Endometrial microvascular endothelial cells (primary cell): ENCODE results near the gene NELL2. TPM values are rescaled to one million over a fixed set of nuclear protein-coding genes. Genes with fewer than 3 reads are reported as not detected.
"Not testable (repeated sequence)": the region's sequence is repeated elsewhere in the genome, so short reads cannot be mapped to it uniquely, and the experiment has no call there.

Source experiments
- in situ Hi-C: cut with HindIII; loops from 2 replicates; pipeline ENCODE4 v1.10.0; 2017; ENCODE audit warnings: low sequenced_read_pairs, low pct_unique_long_range_greater_than_20kb; ENCODE audit errors: inconsistent ontology term
- total RNA-seq: library from RNA; depleted of rRNA; stranded (reverse); fragments of >200 nt; gene quantifications from one replicate; pipeline ENCODE4 v1.2.3, GENCODE V29; 2015; ENCODE audit errors: inconsistent ontology term

Gene NELL2
- total RNA-seq, 1 donor from 2014 or later, result 16.3 TPM

DNA sequence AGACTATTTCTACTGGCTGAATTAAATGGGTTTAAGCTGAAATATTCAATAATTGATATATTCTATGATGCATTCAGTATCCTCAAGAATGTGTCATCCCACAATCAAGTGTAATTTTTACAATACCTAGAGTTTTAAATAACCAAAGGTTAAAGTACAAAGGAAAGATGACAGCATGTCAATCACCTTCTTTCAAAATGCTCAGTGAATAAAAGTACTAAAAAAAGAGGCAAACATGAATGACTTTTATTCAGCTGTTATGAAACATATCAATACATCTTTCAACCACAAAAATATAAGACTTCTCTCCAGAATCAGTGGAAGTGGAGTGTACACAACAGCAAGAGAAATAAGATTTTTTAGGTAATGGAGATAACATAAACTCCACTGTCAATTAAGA lies 72.0 kb downstream of the NELL2 start:
- in situ Hi-C loops, result no loop called here

DNA sequence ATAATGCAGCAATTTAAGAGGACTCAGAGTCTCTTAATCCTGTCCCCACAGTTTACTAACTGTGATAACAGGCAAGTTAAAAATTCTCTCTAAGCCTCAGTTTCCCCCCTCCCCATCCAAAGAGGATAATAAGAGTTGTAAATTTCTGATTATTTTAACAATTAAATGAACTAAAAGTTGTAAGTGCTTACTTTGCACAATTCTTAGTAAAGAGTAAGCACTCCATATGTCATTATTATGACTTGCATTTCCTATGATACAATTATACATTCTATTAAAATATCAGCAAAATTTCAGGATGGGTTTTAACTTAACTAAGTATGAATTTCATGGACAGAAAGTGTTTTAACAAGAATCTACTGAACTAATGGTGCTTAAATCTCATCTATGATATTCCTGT lies 80.1 kb downstream of the NELL2 start:
- in situ Hi-C loops, result no loop called here

DNA sequence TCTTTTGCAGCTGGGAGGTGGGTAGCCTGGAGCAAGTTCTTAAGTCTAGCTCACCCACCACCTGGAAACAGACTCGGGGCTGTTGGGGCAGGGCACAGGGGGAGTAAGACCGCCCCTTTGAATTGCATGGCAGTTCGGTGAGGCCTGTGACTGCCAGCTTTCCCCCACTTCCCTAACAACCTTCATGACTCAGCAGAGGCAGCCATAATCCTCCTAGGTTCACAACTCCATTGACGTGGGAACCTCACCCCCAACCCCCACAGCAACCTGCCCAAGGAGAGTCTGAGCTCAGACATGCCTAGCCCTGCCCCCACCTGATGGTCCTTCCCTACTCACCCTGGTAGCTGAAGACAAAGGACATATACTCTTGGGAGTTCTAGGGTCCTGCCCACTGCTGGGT lies 87.4 kb downstream of the NELL2 start:
- in situ Hi-C loops, result no loop called here

DNA sequence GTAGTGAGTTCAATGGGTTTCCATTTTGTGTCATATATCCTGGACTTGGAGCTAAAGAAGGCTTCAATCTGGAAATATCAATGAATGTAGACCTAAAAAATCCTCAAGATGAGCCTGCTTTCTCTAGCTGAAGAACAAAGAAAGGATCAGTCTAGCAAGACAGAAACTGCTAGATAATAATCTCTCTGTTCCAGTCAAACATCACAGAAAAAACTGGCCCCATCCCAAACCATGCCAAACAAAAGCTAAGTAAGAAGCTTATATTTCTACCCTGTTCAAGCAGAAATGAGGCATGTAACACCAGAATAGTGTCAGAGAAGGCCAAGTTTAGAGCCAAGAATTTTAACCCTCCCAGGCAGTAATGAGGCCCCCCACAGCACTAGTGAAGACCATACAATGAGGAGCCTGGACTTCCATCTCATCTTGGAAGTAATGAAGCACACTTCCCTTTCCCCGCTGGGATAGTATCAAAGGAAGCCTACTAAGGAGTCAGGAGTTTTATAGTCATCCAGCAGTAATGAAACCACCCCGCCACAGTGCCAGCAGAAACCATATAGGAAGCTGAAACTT lies 95.8 kb downstream of the NELL2 start:
- in situ Hi-C loops, result no loop called here

DNA sequence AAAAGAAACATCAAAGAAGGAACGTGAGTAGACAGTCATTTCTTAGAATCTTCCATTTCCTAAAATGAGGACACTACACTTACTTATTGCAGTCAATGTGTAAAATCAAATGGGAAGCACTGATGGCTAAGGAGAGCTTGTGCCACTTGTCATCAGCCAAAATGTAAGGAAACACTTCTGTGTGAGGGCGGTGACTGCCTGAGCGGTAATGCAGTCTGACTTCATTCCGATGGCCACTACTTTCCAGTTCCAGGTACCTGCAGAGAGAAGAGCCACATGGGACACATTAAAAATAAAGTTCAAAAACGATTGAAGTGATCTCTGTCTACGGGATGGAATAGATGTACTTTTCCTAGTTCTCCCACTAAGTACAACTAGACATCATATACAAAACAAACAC lies 96.3 kb downstream of the NELL2 start:
- in situ Hi-C loops, result no loop called here

GRCh38 chr12:44778863-44779262 lies 97.3 kb downstream of the NELL2 start:
- in situ Hi-C loops, result no loop called here

GRCh38 chr12:44777044-44777443 lies 99.1 kb downstream of the NELL2 start:
- in situ Hi-C loops, result no loop called here

DNA sequence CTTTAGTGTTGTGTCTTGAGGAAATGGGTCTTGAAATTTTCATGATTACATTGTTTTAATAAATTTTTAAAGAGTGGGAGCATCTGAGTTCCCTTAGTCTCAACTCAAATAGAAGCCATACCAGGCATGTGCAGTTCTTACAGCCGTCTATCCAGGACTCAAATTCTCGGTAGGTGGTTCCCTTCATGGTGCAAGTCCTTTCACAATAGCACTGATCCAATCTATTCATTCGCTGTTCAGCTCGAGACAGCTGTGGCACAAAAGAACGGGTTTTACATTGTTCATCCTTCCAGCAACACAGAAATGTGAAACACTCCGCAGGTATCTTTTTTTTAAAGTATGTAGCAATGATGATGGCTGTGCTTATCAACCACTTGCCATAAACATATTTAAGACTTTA lies 100.2 kb downstream of the NELL2 start:
- in situ Hi-C loops, result no loop called here

DNA sequence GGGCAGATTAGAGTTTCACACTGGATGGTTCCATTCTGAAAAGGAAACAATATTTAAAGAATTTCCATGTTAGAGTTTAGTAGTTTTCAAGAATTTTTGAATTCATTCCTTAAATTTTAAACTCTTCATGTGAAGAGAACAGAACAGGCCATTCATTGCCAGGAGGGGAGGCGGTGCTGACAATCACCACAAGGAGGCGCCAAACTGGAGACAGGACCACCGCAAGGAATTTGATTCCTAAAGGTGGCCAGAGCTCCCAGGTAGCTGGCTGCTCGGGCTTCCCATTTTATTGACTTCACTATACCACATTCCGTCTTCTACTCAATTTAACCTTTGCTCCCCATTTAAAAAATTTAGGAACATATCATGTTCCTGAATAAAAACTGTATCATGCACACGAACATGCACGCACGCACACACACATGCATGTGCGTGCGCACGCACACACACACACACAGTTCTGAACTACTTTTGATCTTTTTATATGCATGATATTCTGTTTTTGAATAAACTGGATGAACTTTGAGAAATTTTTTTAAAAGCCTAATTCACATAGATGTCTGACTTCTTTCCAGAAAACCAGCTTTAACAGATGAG lies 101.2 kb downstream of the NELL2 start:
- in situ Hi-C loops, result no loop called here

DNA sequence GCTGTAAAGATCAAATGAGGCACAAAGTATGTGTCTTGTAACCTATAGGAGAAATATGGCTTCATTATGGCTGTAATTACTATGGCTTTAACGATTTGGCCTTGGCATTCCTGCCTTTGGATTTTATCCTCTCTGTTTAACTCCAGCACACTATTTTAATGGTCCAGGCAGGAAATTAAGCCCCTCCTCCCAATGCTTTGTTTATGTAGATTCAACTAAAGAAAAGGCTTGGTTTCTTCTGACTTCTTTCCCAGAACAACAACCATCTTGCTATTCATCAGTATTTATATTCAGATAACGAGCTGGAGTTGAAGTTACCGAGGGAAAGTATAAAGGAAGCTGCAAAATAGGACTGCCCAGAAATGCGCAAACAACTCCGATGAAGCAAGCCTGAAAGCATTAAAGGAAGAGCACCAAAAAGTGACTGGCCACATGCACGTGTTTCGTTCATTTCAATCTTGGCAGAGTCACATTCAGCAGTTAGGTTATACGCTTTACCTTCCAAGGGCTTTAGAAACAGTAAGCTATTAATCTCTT lies 104.6 kb downstream of the NELL2 start:
- in situ Hi-C loops, result no loop called here

GRCh38 chr12:44765796-44766195 lies 110.3 kb downstream of the NELL2 start:
- in situ Hi-C loops, result no loop called here

- in situ Hi-C loops, result no loop called here
These were observed 113.1 kb downstream of the NELL2 start for GRCh38 chr12:44763021-44763420.

- in situ Hi-C loops, result no loop called here
These were observed 116.8 kb downstream of the NELL2 start for GRCh38 chr12:44759289-44759688.

DNA sequence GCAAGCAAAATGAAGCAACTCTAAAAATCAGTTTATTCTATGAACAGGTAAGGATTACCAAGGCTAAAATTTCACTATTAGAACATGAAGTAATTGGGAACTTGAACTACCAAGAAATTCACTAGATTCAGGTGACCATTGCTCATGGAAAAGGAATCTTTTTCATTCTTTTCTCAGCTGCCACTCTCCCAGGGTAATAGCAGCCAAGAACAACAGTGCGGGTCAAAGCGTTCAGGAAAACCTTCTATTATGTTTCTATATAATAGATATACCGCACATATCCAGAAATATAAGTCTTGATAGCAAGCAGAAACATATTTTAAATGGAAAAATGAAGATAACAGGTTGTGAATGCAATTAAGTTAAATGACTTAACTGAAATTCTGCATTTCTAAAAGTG lies 125.6 kb downstream of the NELL2 start:
- in situ Hi-C loops, result no loop called here

DNA sequence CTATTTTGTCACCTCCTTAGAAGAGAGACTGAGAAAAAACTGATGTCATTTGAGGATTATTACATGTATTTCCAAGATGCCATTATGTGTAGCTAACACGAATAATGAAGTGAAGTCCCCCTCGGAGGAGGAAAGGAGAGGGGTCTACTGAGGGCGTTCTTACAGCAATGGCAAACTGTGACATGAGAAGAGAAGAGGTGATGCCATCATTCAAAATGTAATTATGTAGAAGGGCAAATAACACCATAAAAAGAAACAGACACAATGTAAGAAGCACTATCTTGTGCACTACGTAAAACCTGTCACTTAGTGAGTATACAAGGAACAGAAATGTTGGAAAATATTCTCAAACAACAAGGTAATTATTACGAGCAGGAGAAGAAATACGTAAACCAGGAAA lies 126.5 kb downstream of the NELL2 start:
- in situ Hi-C loops, result no loop called here

DNA sequence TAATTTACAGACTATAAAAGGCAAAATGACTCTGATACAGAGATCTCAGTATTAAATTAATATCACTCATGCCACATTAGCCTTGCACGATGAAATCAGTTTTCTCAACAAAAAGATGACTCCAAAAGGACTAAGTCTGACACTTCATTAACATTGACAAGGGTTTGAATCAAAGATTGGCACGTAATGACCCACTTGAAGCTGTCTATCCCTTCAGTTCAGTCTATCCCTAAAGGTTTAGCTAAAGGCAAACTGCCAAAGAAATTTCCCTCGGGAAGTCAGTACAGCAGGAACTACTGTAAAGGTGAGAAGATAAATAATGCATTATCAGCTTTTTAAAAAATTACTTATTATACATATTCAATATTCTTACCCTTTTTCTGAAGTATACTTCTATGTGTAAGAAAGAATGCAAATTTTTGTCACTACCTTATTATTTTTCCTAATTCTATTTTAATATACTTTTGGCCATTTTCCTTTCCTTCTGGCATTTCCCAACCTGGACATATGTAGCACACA lies 127.1 kb downstream of the NELL2 start:
- in situ Hi-C loops, result no loop called here

GRCh38 chr12:44741292-44741980 lies 134.7 kb downstream of the NELL2 start:
- in situ Hi-C loops, result not testable (repeated sequence)

- in situ Hi-C loops, result no loop called here
These were observed 138.1 kb downstream of the NELL2 start for GRCh38 chr12:44738051-44738450.

- in situ Hi-C loops, result no loop called here
These were observed 147.5 kb downstream of the NELL2 start for GRCh38 chr12:44728566-44728965.

DNA sequence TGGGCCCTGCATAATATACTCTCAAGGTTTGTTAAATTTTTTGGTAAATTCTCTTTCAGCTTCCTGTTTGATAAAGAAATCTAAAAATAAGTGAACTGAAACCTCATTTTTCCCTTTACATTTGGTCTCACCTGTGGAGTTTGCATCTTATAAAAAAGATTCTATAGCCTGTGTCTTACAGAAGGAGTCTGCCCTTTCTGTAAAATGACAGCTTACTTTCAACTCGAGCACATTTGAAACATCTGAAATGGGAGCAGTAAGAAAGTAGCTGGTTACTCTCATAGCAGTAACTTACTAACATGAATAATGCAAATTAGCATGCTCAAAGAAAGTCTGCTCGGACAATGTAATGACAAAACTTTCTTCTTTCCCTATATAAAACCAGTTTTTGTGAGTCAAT lies 155.8 kb downstream of the NELL2 start:
- in situ Hi-C loops, result no loop called here
